Activated CD8-positive, alpha-beta memory T cell treated with anti-CD3 and anti-CD28 coated beads, Interleukin-2, amount 50 U/mL, for 24 hours (primary cell): Measurements from ENCODE around the gene CDC5L.
"Not testable (repeated sequence)": the region's sequence is repeated elsewhere in the genome, so short reads cannot be mapped to it uniquely, and the experiment has no call there.

Experiments used
- DNase-seq: peaks from one replicate; pipeline ENCODE4 v3.0.0-alpha.2; 2020; ENCODE audit errors: extremely low read depth

CDC5L gene

GRCh38 chr6:44415449-44415848 is 27.9 kb downstream of the CDC5L start:
- DNase-seq, result no peak

DNA sequence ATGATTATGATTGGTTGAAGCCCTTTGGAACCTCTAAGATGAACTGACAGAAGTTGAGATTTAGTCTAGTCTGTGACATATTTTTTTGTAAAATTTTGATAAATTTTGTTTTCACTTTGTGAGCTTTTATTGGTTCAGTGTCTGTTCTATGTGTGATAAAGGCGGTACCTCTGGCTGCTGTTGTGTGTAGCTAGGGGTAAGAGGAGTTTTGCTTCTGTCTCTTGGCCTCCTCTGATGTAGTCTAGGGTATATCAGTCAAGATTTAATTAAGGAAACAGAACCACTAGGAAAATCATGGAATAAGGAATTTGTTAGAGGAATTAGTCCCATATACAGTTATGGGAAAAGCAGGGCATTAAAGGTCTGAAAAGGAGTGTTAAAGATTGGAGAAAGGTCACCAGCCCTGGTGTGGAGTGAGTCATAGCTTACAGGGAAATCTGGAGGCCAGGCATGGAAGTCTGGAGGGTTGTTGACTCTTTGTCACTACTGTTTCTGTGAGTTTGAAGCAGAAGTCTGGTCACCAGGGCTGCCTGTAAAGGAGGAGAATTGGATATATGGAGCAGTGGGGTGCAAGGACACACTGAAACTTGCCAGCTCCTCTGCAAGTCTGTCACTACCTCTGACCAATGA is 28.5 kb downstream of the CDC5L start:
- DNase-seq, result no peak

GRCh38 chr6:44422531-44422930 is 35.0 kb downstream of the CDC5L start:
- no peak for DNase-seq

DNA sequence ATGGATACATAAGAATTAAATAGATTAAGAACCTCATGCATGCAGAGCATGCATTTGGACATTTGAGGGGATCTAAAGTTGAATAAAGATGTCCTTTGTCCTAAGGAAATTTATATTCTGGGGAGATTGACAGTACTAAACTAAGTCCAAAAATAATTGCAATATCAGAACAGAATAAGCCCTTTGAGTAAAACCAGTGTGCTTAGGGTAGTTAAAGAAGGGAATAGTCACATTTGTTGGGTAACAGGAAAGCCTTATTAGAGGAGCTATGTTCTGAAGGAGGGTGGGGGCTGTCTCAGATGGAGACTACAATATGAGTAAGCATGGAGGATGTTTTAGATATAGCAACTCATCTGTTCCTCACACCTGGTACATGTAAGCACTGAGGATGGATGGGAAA is 35.8 kb downstream of the CDC5L start:
- DNase-seq, result no peak

DNA sequence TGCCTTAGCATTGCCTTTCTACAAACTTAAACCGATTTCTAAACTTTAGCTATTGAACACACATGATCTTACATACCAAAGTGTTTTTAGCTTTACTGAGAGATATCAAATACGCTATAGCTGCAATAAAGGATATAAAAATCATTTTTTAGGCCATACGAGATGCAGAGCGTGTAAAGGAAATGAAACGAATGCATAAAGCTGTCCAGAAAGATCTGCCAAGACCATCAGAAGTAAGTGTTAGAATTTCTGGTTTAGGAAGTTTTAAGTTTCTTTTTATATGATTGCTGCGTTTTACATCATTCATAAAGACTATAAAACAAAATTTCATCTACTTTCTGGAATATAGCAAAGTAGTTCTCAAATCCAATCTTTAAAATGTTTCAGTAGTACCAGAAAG is 38.4 kb downstream of the CDC5L start:
- no peak for DNase-seq

DNA sequence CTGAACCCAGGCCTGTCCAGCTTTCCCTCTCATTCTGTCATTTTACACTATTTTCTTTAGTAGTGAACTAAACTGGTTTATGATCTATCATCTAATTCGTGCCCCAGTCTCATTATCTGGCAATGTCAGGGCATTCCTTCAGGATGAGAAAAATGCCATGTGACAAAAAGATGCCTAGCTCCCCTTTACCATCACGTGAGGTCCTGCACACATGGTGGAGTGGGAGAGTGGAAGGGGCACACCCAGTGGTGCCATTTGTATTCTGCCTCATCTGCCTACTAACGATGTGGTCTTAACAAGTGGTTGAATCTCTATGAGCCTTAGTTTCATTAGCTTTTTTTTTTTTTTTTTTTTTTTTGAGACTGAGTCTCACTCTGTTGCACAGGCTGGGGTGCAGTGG is 41.2 kb downstream of the CDC5L start:
- no peak for DNase-seq

DNA sequence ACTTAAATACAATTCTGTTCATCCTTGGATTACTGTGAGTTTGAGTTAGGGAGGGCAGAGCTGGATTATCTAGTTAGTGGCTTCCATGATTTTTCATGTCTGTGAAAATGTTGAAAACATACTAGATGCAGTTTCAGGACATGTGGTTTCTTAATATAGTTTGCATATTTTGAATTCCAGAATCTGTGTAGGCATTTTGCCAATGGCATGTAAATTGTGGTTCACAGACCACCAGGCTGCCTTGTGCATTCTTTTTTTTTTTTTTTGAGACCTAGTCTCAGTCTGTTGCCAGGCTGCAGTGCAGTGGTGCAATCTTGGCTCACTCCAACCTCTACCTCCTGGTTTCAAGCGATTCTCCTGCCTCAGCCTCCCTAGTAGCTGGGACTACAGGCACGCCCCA is 42.8 kb downstream of the CDC5L start:
- DNase-seq, result no peak

DNA sequence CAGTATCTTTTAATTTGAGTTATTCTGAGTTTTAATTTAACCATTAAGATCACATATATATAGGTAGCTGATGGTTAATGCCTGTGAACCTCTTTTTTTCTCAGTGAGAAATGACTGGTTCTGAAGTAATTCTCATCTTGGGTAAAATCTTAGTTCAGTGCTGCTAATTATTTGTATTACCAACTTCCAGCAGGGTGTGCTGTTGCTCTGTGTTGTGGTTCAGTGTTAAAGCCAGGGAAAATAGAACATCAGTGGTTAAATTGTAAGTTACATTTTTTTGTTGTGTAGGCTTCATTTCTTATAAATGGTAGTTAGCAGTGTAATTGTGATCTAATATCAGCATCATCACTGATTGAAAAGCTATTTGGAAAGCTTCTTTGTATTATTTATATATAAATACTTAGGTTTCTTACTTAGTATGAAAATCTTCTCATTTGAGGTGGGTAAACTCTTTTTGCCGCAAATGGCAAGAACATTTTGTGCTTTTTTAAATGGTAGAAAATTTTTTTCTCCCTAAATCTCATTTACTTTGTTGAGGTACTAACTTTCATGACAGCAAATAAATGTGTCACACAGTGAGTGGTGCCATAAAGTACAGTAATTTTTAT is 43.7 kb downstream of the CDC5L start:
- DNase-seq, result peak; percentile 5

- DNase-seq, result no peak
These were observed 44.7 kb downstream of the CDC5L start for GRCh38 chr6:44432227-44432626.

GRCh38 chr6:44432726-44433125 is 45.2 kb downstream of the CDC5L start:
- DNase-seq, result no peak

DNA sequence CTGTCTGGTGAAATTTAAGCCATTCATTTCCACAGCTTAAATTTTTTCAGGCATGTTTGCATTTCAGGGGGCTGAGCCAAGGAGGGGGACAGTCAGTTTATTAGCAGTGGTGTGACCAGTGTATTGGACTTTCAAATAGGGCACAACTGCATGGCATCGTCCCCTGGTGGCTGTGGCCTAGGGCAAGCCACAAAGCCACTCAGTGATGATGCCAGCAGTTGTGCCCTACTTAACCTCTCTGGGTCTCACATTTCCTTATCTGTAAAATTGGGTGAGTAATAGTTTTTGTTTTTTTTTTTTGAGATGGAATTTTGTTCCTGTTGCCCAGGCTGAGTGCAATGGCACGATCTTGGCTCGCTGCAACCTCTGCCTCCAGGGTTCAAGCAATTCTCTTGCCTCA is 48.0 kb downstream of the CDC5L start:
- no peak for DNase-seq

DNA sequence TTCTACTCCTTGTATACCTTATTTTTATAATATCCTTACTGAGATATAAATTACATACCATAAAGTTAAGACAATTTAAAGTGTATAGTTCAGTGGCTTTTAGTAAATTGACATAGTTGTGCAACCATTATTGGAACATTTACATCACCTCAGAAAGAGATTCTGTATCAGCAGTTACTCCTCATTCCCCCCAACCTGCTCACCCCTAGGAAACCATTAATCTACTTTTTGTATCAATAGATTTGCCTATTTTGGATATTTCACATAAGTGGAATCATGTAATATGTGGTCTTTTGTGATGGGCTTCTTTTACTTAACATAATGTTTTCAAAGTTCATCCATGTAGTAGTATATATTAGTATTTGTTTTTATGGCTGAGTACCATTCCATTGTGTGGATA is 51.3 kb downstream of the CDC5L start:
- DNase-seq, result no peak

DNA sequence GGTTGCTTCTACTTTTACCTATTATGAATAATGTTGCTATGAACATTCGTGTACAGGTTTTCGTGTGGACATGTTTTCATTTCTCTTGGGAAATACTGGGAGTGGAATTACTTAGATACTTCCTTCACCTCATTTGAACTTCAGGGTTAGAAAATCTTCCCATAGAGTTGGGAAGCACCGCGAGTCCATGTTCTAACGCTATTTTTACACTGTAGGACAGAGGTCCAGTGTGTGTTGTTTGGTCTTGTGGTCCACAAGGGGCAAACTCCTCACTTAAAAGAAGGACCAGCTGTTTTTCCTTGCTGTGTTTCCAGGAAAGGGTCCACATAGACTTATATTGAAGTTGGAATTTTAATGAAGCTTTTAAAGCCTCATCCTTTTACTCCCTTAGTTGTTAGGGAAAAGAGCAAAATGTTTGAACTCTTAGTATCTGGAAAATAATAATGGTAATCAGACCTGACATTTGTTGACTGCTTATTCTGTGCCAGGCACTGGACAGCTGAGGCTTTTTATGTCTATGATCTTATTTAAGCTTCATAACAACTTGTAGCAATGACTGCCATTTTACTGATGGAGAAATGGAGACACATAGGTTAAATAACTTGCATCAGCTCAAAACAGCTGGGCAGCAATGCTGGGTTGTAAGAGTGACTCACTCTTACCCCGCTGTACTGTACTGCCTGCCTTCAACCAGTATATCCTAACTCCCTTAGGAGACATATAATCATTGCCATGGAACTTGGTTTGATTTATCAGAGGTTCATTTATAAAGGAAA is 52.0 kb downstream of the CDC5L start:
- no peak for DNase-seq

DNA sequence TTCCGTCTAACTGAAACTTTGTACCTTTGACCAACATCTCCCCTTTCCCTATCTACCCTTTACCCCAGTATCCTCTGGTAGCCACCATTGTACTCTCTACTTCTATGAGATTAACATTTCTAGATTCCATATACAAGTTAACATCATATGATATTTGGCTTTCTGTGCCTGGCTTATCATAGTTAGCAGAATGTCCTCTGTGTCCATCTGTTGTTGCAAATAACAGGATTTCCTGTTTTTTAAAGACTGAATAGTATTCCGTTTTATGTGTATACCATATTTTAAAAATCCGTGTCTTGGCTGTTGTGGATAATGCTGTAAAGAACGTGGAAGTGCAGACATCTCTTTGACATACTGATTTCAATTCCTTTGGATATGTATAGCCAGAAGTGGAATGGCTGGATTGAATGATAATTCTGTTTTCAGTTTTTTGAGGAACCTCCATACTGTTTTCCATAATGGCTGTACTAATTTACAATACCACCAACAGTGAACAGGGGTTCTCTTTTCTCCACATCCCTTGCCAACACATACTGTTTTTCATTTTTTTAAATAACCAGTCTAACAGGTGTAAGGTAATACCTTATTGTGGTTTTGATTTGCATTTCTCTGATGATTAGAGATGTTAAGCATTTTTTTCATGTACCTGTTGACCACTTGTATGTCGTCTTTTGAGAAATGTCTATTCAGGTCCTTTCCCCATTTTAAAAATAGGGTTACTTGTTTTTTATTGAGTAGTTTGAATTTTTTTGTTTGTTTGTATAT is 53.8 kb downstream of the CDC5L start:
- DNase-seq, result no peak

- no peak for DNase-seq
These were observed 54.7 kb downstream of the CDC5L start for GRCh38 chr6:44442236-44442635.

GRCh38 chr6:44442833-44443444 is 55.4 kb downstream of the CDC5L start:
- no peak for DNase-seq

GRCh38 chr6:44444853-44445252 is 57.3 kb downstream of the CDC5L start:
- no peak for DNase-seq

GRCh38 chr6:44446626-44447300 is 59.3 kb downstream of the CDC5L start:
- no peak for DNase-seq

DNA sequence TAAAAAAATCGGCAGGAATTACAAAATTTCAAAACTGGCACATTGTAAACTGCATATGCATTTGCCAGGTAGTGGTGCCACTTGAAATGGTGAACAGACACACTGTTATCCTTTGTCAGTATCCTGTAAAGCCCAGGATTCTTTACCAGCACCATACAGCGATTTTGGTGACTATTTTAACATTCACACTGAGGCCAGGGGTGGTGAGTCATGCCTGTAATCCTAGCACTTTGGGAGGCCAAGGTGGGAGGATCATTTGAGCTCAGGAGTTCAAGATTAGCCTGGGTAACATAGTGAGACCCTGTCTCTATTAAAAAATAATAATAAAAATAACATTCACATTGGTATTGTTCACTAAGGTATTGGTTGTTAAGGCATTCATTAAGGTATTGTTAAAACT is 61.7 kb downstream of the CDC5L start:
- not testable (repeated sequence) for DNase-seq

GRCh38 chr6:44451803-44452695 is 64.5 kb downstream of the CDC5L start:
- DNase-seq, result no peak
